Posterior vena cava (tissue), 2 donors: ENCODE results near the gene EPN1. TPM values are rescaled to one million over a fixed set of nuclear protein-coding genes. Genes with fewer than 3 reads are reported as not detected.

Source experiments
- DNase-seq: peaks from one replicate; pipeline ENCODE4 v3.0.0-alpha.2; 2020; ENCODE audit warnings: low spot score
- intact Hi-C, 2 donors: fragments of 100-400 bp; cut with DNase I; formaldehyde crosslinking; loops; one replicate each; pipeline versions ENCODE4 v1.14.1 to v1.14.2; 2022 to 2023
- total RNA-seq, 2 donors: library from RNA; stranded (reverse); fragmentation: NEBNext Ultra II Directional; extraction: Animal tissue kit (Norgen Biotek cat#: 25700); gene quantifications; one replicate each; pipeline ENCODE4 v1.2.1, GENCODE V29; 2021
- donor health status: DM: yes; HTN: yes; CAD: no.
- donor health status: DM: yes; HTN: yes; CAD: no.

Gene EPN1
- total RNA-seq, 2 donors from 2014 or later: 75.5 to 76.4 TPM

- intact Hi-C loops: no loop called here
- no peak for DNase-seq
These were observed 576 bp upstream of the EPN1 start for GRCh38 chr19:55674459-55674840.

GRCh38 chr19:55675661-55676354 lies 782 bp downstream of the EPN1 start:
- DNase-seq: no peak
- intact Hi-C loops: no loop called here

- no peak for DNase-seq
These were observed 1.4 kb downstream of the EPN1 start for GRCh38 chr19:55676383-55676782.

GRCh38 chr19:55676889-55677505 lies 2.0 kb downstream of the EPN1 start:
- no peak for DNase-seq
- intact Hi-C loops: no loop called here

More at GRCh38 chr19:55676383-55676782, 1.4 kb downstream of the EPN1 start:
- intact Hi-C loops: no loop called here

GRCh38 chr19:55677572-55678028 lies 2.6 kb downstream of the EPN1 start:
- no peak for DNase-seq
- intact Hi-C loops: no loop called here

- no peak for DNase-seq
- intact Hi-C loops: no loop called here
These were observed 3.2 kb downstream of the EPN1 start for GRCh38 chr19:55678121-55678671.

- DNase-seq: no peak
- intact Hi-C loops: no loop called here
These were observed 4.6 kb downstream of the EPN1 start for GRCh38 chr19:55679343-55680257.

- intact Hi-C loops: no loop called here
These were observed 5.5 kb downstream of the EPN1 start for GRCh38 chr19:55680339-55681130.

GRCh38 chr19:55681131-55682092 lies 6.4 kb downstream of the EPN1 start:
- no peak for DNase-seq

More at GRCh38 chr19:55680339-55681130, 5.5 kb downstream of the EPN1 start:
- DNase-seq: no peak

GRCh38 chr19:55683449-55684261 lies 8.6 kb downstream of the EPN1 start:
- no peak for DNase-seq
- intact Hi-C loops: no loop called here

More at GRCh38 chr19:55681131-55682092, 6.4 kb downstream of the EPN1 start:
- intact Hi-C loops: no loop called here

GRCh38 chr19:55684946-55685681 lies 10.1 kb downstream of the EPN1 start:
- DNase-seq: no peak
- intact Hi-C loops: no loop called here

- intact Hi-C loops: no loop called here
These were observed 10.8 kb downstream of the EPN1 start for GRCh38 chr19:55685776-55686175.

GRCh38 chr19:55686311-55687050 lies 11.5 kb downstream of the EPN1 start:
- DNase-seq: peak; percentile 75
- intact Hi-C loops: no loop called here

More at GRCh38 chr19:55685776-55686175, 10.8 kb downstream of the EPN1 start:
- DNase-seq: no peak

GRCh38 chr19:55687281-55688201 lies 12.5 kb downstream of the EPN1 start:
- intact Hi-C loops: no loop called here
- DNase-seq: peak; percentile 69
